GM21737 (cell line): ENCODE measurements around the gene STIL.
"Not testable (repeated sequence)": the region's sequence is repeated elsewhere in the genome, so short reads cannot be mapped to it uniquely, and the experiment has no call there.

Experiments used
- ATAC-seq: cut with Tn5 transposase; IDR thresholded peaks from one replicate; pipeline ENCODE4 v1.9.1; 2021; ENCODE audit warnings: mild to moderate bottlenecking, moderate library complexity; ENCODE audit not compliant: unreplicated experiment

Gene STIL

GRCh38 chr1:47313915-47314664, at the start of gene STIL:
STIL (minus strand) TSS chr1:47314147; CDS start chr1:47310319, 3,828 bp downstream.
- ATAC-seq, result peak; percentile 97

GRCh38 chr1:47362828-47363227, 48.9 kb upstream of the STIL start:
- ATAC-seq, result no peak

- ATAC-seq, result no peak
Measured at GRCh38 chr1:47361380-47361779, 47.4 kb upstream of the STIL start.

GRCh38 chr1:47351305-47351704, 37.4 kb upstream of the STIL start:
- no peak for ATAC-seq

GRCh38 chr1:47348246-47348645, 34.3 kb upstream of the STIL start:
- no peak for ATAC-seq

- no peak for ATAC-seq
Measured at GRCh38 chr1:47347735-47348134, 33.8 kb upstream of the STIL start.

- ATAC-seq, result not testable (repeated sequence)
Measured at GRCh38 chr1:47346979-47347378, 33.0 kb upstream of the STIL start.

- ATAC-seq, result no peak
Measured at GRCh38 chr1:47340227-47340626, 26.3 kb upstream of the STIL start.

- no peak for ATAC-seq
Measured at GRCh38 chr1:47338249-47339077, 24.5 kb upstream of the STIL start.

GRCh38 chr1:47337350-47337749, 23.4 kb upstream of the STIL start:
- ATAC-seq, result no peak

GRCh38 chr1:47334765-47335435, 21.0 kb upstream of the STIL start:
- no peak for ATAC-seq

- peak; percentile 85 for ATAC-seq
Measured at GRCh38 chr1:47333922-47334764, 20.2 kb upstream of the STIL start.

GRCh38 chr1:47333578-47333921, 19.6 kb upstream of the STIL start, which contains the start of gene CMPK1:
CMPK1 (plus strand) TSS chr1:47333790; CDS start chr1:47333946, 156 bp downstream.
- peak; percentile 74 for ATAC-seq

- no peak for ATAC-seq
Measured at GRCh38 chr1:47332779-47333577, 19.0 kb upstream of the STIL start.

- no peak for ATAC-seq
Measured at GRCh38 chr1:47331875-47332274, 17.9 kb upstream of the STIL start.

GRCh38 chr1:47330212-47330611, 16.3 kb upstream of the STIL start:
- no peak for ATAC-seq

GRCh38 chr1:47328992-47329391, 15.0 kb upstream of the STIL start:
- no peak for ATAC-seq

- no peak for ATAC-seq
Measured at GRCh38 chr1:47326271-47326670, 12.3 kb upstream of the STIL start.

- no peak for ATAC-seq
Measured at GRCh38 chr1:47325528-47325927, 11.6 kb upstream of the STIL start.

GRCh38 chr1:47324682-47325081, 10.7 kb upstream of the STIL start:
- no peak for ATAC-seq
